Subcutaneous adipose tissue (tissue), 4 donors: ENCODE measurements around the gene USP20. TPM values are rescaled to one million over a fixed set of nuclear protein-coding genes. Genes with fewer than 3 reads are reported as not detected.

ENCODE experiments used
- CTCF ChIP-seq: fragments of 450-650 bp; IDR thresholded peaks from one replicate; pipeline ENCODE4 v1.5.1; 2016; ENCODE audit warnings: low read depth, mild to moderate bottlenecking, control low read depth, antibody characterized with exemption, moderate library complexity
- total RNA-seq, 4 donors: library from RNA; depleted of rRNA; stranded (reverse); fragments of >200 nt; gene quantifications; one replicate each; pipeline ENCODE4 v1.1.0, GENCODE V29; 2016

The USP20 gene
- total RNA-seq, 4 donors from 2014 or later: 12.1 to 23.7 (median 19.8) TPM

- TF ChIP-seq CTCF: no peak
Observed at GRCh38 chr9:129871046-129871445, 35.8 kb downstream of the USP20 start.

- no peak for TF ChIP-seq CTCF
Observed at GRCh38 chr9:129873563-129874190, 38.4 kb downstream of the USP20 start.

GRCh38 chr9:129874261-129875101 lies 39.2 kb downstream of the USP20 start:
- TF ChIP-seq CTCF: no peak

GRCh38 chr9:129875181-129875611 lies 39.9 kb downstream of the USP20 start:
- TF ChIP-seq CTCF: no peak

- TF ChIP-seq CTCF: no peak
Observed at GRCh38 chr9:129875687-129876395, 40.6 kb downstream of the USP20 start.

- TF ChIP-seq CTCF: no peak
Observed at GRCh38 chr9:129876815-129877214, 41.6 kb downstream of the USP20 start.

- no peak for TF ChIP-seq CTCF
Observed at GRCh38 chr9:129878291-129878690, 43.0 kb downstream of the USP20 start.
